Esophagus squamous epithelium (tissue), 4 donors: ENCODE results near the gene NOXO1.
A peak's percentile ranks its signal among the peaks of the same experiment; 100 is the strongest.

Source experiments
- POLR2A ChIP-seq, 4 donors: fragments of 450-650 bp; IDR thresholded peaks; one replicate each; pipeline ENCODE4 v1.6.1; 2017; ENCODE audit warnings: antibody characterized with exemption in 4 of 4, mild to moderate bottlenecking in 4 of 4, moderate library complexity in 3 of 4
- TF ChIP-seq, protein P1 (sequence below), 6 experiments: fragments of 450-650 bp in 4 of 6; fragments of 200-600 bp in 2 of 6; sonication (generic) in 2 of 6; IDR thresholded peaks; one replicate each; pipeline ENCODE4 v1.5.1; 2016 to 2019; ENCODE audit warnings: antibody characterized with exemption in 6 of 6, mild to moderate bottlenecking in 4 of 6, moderate library complexity in 4 of 6

DNA sequence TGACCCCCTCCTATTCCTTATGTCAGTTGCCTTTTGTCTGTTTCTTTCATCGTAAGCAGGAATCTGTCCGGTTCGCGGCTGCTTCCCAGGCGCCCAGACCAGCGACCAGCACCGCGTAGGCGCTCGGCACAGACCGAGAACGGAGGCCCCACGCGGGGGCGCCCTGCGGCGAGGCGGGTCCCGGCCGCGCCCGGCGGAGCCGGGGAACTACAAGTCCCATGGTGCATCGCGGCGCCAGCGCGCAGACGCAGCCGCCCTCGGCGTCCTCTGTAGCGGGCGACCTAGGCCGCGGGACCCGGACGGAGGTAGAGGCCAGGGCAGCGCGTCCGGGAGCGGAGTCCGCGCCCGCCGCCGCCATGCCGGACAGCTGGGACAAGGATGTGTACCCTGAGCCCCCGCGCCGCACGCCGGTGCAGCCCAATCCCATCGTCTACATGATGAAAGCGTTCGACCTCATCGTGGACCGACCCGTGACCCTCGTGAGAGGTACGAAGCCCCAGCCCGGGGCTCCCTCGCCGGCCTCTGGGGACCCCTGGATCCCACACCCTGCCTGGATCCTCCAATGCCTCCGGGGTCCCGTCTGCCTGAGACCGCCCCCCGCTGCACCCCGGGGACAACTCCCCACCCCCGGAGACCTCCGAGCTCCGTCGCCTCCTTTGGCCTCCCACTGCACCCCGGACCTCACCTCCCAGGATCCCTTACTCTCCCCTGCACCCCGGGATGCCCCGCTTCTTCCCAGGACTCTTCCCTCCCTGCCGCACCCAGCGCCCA lies 21.8 kb downstream of the NOXO1 start, which contains the start of gene NDUFB10:
- TF ChIP-seq, protein P1, sequence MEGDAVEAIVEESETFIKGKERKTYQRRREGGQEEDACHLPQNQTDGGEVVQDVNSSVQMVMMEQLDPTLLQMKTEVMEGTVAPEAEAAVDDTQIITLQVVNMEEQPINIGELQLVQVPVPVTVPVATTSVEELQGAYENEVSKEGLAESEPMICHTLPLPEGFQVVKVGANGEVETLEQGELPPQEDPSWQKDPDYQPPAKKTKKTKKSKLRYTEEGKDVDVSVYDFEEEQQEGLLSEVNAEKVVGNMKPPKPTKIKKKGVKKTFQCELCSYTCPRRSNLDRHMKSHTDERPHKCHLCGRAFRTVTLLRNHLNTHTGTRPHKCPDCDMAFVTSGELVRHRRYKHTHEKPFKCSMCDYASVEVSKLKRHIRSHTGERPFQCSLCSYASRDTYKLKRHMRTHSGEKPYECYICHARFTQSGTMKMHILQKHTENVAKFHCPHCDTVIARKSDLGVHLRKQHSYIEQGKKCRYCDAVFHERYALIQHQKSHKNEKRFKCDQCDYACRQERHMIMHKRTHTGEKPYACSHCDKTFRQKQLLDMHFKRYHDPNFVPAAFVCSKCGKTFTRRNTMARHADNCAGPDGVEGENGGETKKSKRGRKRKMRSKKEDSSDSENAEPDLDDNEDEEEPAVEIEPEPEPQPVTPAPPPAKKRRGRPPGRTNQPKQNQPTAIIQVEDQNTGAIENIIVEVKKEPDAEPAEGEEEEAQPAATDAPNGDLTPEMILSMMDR (IDR thresholded peaks at IDR 0.05) = peak; percentile 49 to 82 (median 61)
- TF ChIP-seq POLR2A (IDR thresholded peaks at IDR 0.05) = peak in 3 of 4 donors; percentile 73 to 92 (median 84)
